Activated CD8-positive, alpha-beta memory T cell treated with anti-CD3 and anti-CD28 coated beads for 4 hours (primary cell): ENCODE results near the gene ADCY1.

Experiments used
- DNase-seq, 2 donors: peaks; one replicate each; pipeline ENCODE4 v3.0.0-alpha.2; 2020; ENCODE audit warnings: low read depth in 2 of 2

The ADCY1 gene

DNA sequence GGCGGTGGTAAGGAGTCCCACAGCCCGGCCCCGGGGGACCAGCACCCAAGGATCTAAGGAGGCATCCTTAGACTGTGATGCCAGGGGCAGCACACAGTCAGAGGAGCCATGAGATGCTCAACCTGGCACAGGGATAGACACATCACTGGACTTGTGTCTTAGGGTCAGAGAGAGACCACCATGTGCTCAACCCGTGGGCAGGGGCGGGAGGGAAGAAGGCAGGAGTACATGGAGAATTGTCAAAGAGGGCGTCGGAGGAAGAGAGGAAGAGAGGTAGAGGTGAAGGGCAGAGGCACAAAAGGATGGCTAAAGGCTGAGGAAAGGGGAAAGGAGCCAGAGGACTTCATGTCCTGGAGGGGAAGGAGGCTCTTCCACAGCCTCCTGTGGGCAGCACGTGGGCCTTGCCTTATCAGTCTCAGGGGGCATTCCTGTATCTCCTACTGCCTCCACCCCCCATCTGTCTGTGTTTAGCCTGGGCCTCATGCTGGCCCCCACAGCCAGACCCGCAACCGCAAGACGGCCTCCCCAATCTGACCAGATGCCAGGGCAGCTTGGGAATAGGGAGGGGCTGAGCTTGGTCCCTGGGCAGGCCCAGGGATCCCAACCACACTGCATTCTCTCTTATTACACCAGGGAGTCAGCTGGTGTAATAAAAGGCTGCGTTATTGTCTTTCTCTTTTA lies 2.2 kb downstream of the ADCY1 start:
- no peak for DNase-seq

DNA sequence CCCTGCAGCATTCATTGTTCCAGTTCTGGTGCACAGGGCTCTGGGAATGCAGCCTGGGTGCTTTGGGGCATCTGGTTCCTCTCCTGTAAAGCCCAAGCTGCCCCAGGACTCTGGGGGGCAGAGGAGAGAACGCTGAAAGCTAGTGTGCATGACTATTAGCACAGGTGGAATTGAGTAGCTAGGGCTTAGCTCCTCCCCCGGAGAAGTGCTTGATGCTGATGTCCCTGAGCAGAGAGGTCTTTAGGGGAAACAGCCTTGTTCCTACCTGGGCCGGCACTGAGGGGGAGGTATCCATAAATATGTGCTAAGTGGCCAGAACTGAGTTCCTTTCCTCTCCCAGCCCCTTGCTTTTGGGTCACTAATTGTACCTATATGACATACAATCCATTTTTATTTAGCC lies 3.9 kb downstream of the ADCY1 start:
- DNase-seq = no peak

DNA sequence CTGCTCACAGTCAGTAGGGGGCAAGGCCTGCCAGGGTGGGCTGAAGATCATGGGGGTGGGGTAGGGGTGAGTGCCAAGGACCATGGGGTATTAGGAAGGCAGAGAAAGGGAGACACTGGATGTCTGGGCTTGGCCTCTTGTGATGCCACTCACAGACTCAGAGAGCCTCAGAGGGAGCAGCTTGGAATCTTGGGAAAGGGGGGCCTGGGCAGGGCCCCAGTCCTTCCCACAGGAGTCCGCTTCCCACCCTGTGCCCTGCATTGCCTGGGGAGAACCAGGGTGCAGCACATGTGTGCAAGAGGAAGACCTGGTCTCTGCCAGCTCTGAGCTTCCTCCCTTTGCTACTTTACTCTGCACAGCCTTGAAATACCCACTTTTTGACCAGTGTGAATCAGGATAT lies 4.3 kb downstream of the ADCY1 start:
- no peak for DNase-seq

DNA sequence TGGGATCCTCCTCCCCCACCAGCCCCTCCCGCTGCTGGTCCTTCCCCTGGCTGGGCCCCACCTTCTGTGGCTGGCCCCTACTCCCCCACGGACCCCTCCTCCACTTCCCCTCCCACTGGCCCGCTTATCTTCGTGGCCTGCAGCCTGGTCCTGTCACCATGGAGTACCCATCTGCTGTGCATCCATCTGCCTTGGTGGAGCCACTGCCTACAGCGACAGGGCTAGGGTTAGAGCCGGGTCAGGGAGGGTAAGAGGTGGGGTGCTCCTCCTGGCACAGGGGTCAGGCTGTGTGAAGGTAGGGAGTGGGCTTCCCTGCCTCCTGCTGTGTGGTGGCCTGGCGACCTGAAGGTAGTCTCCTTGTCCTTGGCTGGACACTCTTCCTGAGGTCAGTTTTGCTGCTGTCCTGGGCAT lies 5.2 kb downstream of the ADCY1 start:
- no peak for DNase-seq

DNA sequence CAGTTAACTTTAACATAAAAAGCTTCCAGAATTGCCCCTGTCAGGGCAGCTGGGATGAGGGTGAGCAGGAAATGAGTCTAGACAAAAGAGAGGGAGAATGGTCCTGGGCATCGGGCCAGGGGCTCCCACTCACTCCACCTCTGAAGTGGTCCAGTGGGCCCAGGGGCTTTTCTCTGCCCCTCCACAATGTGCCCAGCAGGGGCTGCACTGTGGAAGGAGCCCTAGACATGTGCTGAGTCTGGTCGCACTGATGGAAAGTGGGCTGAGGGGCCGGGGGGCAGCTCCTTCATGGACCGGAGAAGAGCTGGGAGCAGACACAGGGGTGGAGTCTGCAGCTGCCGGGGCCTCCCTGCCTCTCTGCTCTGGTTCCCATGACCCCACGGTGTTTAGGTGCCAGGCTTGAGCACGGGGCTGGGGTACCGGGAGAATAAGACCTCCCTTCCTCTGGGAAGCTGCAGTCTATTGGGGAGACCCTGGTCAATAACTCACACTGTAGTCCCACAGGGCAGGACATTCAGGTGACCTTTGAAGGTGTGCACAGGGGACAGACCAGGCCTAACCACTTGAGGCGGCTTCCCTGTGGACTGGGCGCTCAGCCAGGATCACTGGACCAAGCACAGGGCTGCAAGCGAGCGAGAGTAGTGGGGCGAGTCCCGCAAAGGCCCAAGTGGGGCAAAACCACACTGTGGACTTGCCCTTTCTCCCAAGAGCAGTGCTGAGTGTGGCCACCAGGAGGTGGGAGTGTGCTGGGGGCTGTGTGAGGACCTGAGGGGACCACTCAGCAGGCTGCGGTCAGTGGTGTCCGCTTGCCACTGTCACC lies 6.1 kb downstream of the ADCY1 start:
- DNase-seq = no peak

DNA sequence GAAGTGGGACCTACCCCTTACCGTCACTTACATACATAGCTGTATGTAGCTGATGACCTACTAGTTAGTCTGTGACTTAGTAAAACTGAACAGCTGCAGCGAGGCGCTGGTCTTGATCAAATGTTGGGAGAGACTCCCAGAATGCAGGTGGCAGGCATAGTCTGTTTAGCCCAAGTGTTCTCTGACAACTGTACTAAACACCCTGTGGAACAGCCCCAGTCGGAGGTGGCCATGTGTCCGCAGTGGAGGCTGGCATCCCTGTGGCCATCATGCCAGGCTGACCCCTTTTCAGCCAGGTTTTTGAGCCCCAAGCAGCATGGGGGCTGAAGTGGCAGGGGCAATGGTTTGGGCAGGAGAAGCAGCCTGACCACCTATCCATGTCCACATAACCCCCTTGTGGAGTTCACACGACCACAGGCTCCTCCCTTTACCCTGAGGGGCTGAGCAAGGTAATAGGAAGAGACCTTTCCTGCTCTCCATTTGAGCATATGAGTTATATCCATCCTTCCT lies 7.2 kb downstream of the ADCY1 start:
- no peak for DNase-seq

DNA sequence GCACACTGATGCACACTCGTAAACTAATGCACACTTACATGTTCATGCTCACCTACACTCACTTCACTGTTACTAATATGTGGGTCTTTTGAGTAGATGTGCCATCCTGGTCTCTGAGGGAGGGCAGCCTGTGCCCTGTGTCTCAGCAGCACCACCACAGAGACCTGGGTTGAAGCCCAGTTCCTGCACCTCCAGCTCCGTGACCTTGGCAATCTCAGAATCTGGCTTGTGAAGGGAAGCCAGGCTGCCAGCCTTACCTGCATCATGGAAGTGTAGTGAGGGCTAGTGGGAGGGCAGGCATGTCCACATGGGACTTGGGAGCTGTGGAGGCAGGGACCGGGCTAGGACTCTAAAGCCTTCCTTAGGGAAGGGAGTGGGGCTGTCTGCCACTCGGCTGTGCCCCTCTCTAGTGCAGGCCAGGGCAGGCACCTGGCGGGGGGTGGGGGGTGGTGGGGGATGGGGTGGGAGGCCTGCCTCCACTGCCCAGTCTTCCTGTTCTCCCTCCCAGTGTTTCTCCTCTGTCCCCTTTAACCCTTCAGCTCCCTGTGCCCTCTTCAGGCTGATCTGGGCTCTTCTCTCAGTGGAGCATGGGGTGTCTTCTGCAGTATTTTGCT lies 8.1 kb downstream of the ADCY1 start:
- DNase-seq = no peak

DNA sequence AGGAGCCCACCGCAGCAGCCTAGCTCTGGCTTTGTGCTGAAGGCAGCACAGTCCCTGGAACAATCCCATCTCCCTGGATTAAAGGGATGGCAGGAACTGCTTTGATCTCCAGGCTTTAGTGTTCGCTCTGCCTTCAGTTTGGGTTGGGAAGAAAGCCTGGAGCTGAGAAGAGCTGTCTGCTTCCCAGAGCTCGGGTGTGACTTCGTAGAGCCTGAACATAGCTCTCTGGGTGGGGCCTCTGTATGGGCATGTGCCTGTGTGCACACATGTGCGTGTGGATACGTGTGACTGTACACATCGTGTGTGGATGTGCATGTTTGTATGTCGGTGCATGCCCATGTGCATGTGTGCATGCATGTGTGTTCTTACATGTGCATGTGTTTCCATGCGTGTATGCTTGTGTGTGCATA lies 8.7 kb downstream of the ADCY1 start:
- DNase-seq = no peak

DNA sequence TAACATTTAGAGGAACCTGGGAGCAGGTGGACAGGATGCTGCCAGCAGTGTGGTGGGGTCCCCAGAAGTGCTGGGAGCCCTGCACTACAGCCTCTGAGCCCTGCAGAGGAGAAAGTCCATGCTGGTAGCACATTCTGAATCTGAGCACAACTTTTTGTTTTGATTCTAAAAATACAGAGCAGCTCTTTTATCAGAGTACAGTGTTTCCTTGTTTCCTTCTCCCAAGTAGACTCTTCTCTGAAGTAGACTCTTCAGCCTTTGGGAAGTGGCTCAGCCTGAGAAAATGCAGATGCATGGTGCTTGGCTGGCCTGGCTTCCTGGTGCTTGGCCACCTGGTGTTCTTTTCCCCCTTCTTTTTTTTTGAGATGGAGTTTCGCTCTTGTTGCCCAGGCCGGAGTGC lies 9.1 kb downstream of the ADCY1 start:
- no peak for DNase-seq

DNA sequence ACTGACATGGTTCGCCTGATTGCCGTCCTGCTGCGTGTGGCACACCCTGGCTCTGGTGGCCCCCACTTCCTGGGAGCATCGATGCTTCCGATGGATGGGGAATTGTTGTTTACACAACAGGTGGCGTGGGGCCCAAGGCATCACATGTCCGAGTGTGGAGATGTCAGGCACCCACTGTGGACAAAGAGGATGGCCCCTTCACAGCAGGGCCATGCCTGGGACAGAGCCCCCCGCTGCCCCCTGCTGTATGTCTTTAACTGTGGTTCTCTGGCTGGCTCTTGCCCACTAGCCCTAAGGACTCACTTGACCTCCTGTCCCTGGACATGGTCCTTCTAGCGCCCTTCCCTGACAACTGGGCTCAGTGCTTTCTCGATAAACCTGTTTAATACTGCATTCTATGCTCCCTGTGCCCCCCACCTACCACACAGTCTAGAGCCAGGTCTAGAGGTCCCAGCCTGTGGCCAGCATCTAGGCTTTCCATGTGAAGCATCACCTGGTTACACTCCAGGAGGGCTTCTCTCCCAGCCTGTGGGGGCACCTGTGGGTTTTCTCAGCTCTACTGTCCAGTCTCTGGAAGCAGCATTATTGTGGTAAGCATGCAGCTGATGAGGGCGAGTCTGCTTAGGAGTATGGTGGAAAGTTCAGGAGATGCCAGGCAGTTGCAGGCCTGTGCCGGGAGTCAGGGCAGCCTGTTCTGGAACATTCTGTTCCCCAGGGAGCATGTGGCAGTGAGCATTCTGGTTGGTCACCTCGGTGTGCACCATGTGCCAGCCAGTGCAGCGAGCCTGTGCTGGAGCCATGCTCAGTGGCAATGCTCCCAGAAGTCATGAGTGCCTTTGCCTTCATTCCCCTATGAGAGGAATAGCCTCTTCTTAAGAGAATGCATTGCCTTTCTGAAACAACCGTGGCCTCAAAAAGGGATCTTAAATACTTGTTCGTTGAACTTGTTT lies 10.4 kb downstream of the ADCY1 start:
- no peak for DNase-seq

DNA sequence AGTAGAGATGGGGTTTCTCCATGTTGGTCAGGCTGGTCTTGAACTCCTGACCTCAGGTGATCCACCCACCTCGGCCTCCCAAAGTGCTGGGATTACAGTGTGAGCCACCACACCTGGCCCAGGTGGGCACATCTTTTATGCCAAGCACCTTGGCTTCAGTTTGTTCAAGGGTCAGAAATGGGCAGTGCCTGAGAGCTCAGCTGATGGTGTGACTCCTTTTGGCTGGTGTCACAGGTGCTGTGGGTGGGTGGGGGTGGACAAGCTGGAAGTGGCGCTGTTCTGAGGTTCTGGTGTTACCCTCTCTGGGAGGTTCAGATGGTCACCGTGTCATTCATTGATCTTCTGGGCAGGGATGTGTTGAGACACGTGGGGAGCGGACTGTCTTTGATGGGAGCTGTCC lies 11.5 kb downstream of the ADCY1 start:
- no peak for DNase-seq

DNA sequence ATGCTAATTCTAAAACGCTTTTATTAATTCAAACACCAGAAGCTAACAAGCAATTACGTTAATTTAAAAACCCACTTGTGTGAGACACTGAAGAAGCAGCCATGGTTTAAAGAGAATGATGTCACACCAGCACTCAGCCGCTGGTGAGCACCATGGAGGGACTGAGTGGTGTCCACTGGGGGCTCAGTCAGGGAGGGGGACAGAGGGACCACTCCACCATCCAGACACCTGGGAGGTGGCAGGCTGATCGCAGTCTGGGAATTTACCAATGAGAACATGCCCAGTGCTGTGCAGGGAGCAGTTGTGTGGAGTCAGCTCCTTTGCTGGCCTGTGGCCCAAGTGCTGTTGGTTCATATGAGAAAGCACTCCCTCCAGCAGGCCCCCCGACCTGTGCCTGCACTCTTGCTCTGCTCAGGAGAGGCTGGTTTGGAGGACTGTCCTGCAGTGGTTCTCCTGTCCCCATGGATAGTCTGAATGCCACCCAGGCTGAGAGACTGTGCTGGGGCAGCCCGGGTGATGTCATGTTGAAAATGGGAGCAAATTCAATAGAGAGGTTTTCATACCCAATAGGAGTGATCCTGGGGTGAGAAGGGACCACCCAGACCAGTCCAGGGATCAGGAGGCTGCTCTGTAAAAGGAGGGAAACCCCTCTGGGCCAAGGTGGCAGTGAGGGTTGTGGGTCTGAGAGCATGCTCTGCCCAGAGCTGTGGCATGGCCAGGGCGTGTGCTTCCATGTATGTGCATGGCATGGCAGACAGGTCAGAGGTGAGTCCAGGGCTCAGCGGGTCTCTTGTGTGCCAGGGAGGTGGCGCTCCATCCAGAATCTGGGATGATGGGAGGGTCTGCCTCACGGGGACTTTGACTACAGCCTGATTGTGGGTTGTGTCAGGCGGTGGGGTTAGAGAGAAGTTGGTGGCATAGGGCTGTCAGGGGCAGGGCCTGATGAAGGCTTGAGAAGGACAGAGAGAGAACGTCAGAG lies 12.7 kb downstream of the ADCY1 start:
- no peak for DNase-seq

DNA sequence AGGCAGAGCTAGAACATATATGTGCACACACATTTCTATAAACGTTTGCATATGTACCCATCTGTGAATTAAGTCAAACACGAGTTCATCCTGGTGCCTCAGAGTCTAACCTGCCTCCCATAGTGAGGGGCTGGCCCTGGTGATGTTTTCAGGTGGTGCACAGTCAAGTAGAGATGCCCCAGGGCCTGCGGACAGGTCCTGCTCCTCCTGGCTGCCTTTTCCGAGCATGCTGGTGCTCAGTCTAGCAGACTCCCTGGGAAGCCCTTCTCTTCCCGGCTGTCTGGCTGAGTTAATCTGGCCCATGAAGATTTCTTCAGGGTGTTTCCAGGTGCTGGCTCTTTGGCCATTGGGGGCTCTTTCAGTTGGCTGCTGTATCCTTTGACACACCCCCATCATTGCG lies 14.3 kb downstream of the ADCY1 start:
- DNase-seq = no peak

DNA sequence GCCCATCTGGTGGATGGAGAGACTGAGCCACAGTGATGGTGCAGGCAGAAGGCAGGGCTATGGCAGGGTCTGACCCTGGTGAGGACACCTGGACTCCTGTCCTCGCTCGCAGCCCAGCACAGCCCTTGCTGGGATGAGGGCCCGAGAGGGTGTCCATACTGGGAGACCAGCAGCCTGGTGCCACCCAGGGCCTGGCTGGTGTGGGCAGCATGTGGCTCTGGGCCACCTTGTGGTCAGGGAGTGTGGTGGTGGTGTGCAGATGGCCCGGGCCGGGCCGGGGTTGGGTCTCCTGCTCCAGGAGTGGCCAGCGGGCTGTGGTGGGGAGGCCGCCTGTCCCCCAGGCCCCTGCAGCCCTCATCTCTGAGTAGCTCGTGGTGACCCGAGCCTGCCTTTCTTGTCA lies 14.9 kb downstream of the ADCY1 start:
- no peak for DNase-seq

DNA sequence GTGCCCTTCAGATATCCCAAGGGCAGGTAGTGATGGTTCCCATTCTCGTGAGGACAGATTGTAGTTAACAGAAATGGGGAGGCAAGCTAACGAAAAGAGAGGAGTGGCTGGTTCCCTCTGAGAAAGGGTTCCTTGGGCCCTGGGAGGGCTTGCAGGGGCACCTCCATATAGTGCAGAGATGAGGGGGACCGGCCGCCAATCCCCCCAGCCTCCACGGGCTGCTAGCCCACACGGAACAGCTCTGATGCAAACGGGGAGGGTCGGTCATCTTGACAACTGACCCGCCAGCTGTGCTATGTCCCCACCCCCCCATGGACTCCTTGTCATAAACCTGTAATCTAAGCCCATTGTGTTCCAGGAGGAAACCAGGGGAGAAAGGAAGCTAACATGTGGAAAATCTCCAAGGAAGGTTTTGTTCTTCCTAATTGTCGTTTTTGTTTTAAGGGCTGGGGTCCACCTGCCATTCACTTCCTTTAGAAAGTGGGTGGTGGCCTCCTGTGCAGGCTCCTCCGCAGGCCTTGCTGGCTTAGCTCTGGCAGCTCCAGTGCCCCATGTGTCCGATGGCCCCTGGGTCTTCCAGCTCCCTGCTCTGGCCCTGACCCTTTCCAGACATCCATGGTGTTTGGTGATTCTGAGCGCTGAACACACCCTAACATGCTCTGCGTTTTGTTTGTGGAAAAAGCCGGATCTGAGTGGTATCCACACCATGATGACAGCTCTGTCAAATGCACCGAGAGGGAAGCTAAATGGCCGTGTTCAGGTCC lies 15.9 kb downstream of the ADCY1 start:
- no peak for DNase-seq

DNA sequence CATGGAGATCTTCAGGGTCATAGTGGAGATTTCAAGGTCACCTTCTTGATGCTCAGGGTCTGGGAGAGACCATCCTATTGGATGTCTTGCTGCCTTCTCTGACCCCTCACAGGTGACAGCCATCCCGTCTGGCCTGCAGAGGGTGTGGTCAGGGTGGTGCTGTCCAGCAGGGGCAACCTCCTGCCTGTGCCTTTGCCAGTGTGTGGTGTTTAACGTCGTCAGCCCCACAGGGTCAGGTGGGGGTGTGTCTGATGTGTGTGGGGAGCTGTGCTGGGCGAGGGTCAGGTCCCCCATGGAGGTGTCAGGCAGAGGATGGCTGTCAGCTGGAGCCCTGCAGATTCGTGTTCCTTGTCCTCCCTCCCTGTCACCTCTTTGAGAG lies 16.5 kb downstream of the ADCY1 start:
- no peak for DNase-seq

DNA sequence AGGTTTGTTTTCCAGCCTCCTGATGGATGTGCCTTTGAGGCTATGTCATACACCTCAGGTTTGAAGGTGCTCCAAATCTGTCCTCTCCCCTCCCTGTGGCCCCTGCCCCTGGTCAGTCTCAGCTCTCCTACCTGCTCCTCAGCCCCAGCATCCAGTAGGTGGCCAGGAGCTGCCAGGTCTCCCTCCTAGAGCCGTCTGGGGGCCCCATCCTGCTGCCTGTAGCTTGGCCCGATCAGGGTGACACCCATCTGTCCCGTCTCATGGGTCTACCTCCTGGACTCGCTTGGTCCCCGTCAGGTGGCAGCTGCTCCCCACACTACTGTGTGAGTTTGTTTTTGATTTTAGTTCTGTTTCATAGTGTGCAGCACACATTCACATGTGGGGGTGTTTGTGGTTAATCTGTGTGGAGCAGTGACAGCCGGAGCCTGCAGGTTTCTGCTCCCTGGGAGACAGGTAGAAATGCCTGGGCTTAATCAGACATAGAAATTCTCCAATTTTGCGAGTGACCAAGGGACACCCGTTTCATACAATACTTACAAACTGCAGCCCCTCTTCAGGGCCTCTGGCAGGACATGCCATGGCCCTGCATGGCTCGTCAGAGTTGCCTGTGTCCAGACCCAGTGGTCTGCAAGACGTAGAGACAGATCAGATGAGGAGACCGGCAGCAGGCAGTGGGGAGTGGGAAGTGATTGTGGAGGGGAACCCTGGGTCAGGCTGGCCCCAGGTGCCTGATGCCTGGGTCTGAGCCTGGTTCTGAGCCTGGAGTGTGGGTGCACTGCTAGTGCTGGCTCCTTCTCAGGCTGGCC lies 17.1 kb downstream of the ADCY1 start:
- DNase-seq = no peak

DNA sequence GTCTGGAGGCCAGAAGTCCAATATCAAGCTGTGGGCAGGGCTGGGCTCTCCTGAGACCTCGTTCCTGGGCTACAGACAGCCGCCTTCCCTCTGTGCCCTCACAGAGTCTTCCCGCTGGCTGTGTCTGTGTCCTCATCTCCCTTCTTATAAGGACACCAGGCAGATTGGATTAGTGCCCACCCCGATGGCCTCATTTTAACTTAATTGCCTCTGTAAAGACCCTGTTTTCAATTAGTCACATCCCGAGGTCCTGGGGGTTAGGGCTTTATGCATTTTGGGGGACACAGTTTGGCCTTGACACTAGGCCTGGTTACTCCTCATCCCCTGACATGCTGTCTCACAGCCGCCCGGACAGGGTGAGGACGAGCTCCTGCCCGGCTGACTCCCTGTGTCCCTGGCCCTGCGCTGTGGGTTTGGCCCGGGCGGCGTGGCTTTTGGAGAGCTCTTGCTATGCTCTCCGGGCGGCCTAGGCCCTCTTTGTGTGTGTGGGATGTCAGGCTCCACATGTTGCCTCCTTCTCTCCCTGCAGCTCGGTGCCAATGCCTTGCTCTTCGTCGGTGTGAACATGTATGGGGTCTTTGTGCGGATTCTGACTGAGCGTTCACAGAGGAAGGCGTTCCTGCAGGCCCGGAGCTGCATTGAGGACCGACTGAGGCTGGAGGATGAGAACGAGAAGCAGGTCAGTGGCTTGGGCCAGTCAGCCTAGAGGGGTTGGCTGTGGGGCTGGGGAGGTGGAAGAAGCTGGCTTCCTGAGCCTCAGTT lies 18.2 kb downstream of the ADCY1 start:
- DNase-seq = no peak
